HepG2 (cell line): ENCODE measurements around the gene GALNT10.

Source experiments
- GABPA ChIP-seq, 2 experiments: IDR thresholded peaks; 2 replicates each; pipeline ENCODE4 v1.6.1; 2011 to 2016; ENCODE audit warnings: low read depth in 2 of 2, low read length in 1 of 2, missing biosample characterization in 1 of 2, missing genetic modification characterization in 1 of 2
- HNRNPLL ChIP-seq: fragments of 200-400 bp; formaldehyde crosslinking; IDR thresholded peaks from 2 replicates; pipeline ENCODE4 v1.6.1; 2017; ENCODE audit warnings: mild to moderate bottlenecking, low read depth, low read length; ENCODE audit not compliant: poor library complexity, severe bottlenecking
- PBX3 ChIP-seq: sonication (generic); formaldehyde crosslinking; IDR thresholded peaks from 2 replicates; pipeline ENCODE4 v1.8.1; 2023; ENCODE audit warnings: missing genetic modification reagents, inconsistent platforms, borderline replicate concordance
- PCBP1 ChIP-seq: fragments of 200-400 bp; formaldehyde crosslinking; IDR thresholded peaks from 2 replicates; pipeline ENCODE4 v1.6.1; 2017; ENCODE audit warnings: mild to moderate bottlenecking, low read depth, low read length, borderline replicate concordance
- REST ChIP-seq, 2 experiments: IDR thresholded peaks; 2 replicates each; pipeline ENCODE4 v1.6.1; 2011 to 2012; ENCODE audit warnings: low read length in 2 of 2, borderline replicate concordance in 1 of 2, low read depth in 1 of 2, mild to moderate bottlenecking in 1 of 2, moderate library complexity in 1 of 2
- TAF1 ChIP-seq: sonication (generic); formaldehyde crosslinking; IDR thresholded peaks from 2 replicates; pipeline ENCODE4 v1.4.0; 2020; ENCODE audit warnings: missing genetic modification reagents
- TFDP1 ChIP-seq: IDR thresholded peaks from 2 replicates; pipeline ENCODE4 v1.6.1; 2016; ENCODE audit warnings: missing compliant biosample characterization, missing genetic modification reagents, borderline replicate concordance
- ZFP37 ChIP-seq: sonication (generic); formaldehyde crosslinking; IDR thresholded peaks from 2 replicates; pipeline ENCODE4 v1.4.0; 2020; ENCODE audit warnings: missing genetic modification reagents, borderline replicate concordance
- ZNF792 ChIP-seq: IDR thresholded peaks from 2 replicates; pipeline ENCODE4 v1.6.1; 2016

- TF ChIP-seq PCBP1 (no peak), ZFP37 (no peak), TFDP1 (CRISPR knock-in tag) (no peak), GABPA (IDR thresholded peaks at IDR 0.05; ENCODE audit: low read depth, low read length) (no peak), GABPA (CRISPR knock-in tag; IDR thresholded peaks at IDR 0.05; ENCODE audit: low read depth) (no peak), HNRNPLL (no peak), TAF1 (CRISPR knock-in tag) (no peak), ZNF792 (CRISPR knock-in tag) (no peak), PBX3 (CRISPR knock-in tag) (no peak), REST (IDR thresholded peaks at IDR 0.05; ENCODE audit: borderline replicate concordance in 1 of 2, low read depth in 1 of 2, low read length in 2 of 2) (no peak)
Measured at GRCh38 chr5:154248691-154249090, 58.2 kb downstream of the GALNT10 start.
